Keratinocyte (primary cell): ENCODE data around the gene RAET1G. TPM values are rescaled to one million over a fixed set of nuclear protein-coding genes. Genes with fewer than 3 reads are reported as not detected.

Experiments used
- DNase-seq: peaks from one replicate; pipeline ENCODE4 v3.0.0-alpha.2; 2011; ENCODE audit warnings: low read depth, missing footprints, low spot score
- FAIRE-seq: peaks from 2 replicates; lab custom pipeline; 2011; peaks lifted over from hg19 to GRCh38; lab: Jason Lieb, UNC
- H2AFZ ChIP-seq: 2 replicates; pipeline ENCODE4 v1.6.0; 2012; ENCODE audit warnings: low read length, control low read depth, inconsistent platforms; ENCODE audit not compliant: control insufficient read depth
- H3K27ac ChIP-seq: 2 replicates; pipeline ENCODE4 v1.5.1; 2011; ENCODE audit warnings: low read length; ENCODE audit not compliant: control insufficient read depth, insufficient read depth
- H3K27me3 ChIP-seq: 3 replicates; pipeline ENCODE4 v1.6.0; 2011; ENCODE audit warnings: low read length; ENCODE audit not compliant: control insufficient read depth, insufficient read depth; ENCODE audit errors: extremely low read depth
- H3K36me3 ChIP-seq, 2 experiments: 2 replicates in 1 of 2; 3 replicates in 1 of 2; pipeline ENCODE4 v1.5.1; 2011; ENCODE audit warnings: low read length in 2 of 2, mild to moderate bottlenecking in 1 of 2; ENCODE audit not compliant: control insufficient read depth in 2 of 2, insufficient read depth in 2 of 2; ENCODE audit errors: extremely low read depth in 1 of 2
- H3K4me1 ChIP-seq: 3 replicates; pipeline ENCODE4 v1.5.1; 2011; ENCODE audit warnings: low read length; ENCODE audit not compliant: control insufficient read depth, insufficient read depth; ENCODE audit errors: extremely low read depth
- H3K4me2 ChIP-seq: 3 replicates; pipeline ENCODE4 v1.6.0; 2011; ENCODE audit warnings: low read depth, low read length; ENCODE audit not compliant: control insufficient read depth, insufficient read depth; ENCODE audit errors: extremely low read depth
- H3K4me3 ChIP-seq, 3 experiments: fragments of 200-600 bp in 1 of 3; sonication (generic) in 1 of 3; 2 replicates in 2 of 3; 3 replicates in 1 of 3; pipeline ENCODE4 v1.5.1; 2011 to 2016; ENCODE audit warnings: low read length in 3 of 3, mild to moderate bottlenecking in 3 of 3, control low read depth in 2 of 3, inconsistent platforms in 1 of 3, low read depth in 1 of 3, mixed read lengths in 1 of 3, mixed run types in 1 of 3, moderate library complexity in 1 of 3; ENCODE audit not compliant: control insufficient read depth in 2 of 3, insufficient read depth in 2 of 3; ENCODE audit errors: extremely low read depth in 1 of 3
- H3K79me2 ChIP-seq: 2 replicates; pipeline ENCODE4 v1.6.0; 2012; ENCODE audit warnings: low read length; ENCODE audit not compliant: control insufficient read depth, insufficient read depth
- H3K9ac ChIP-seq: 3 replicates; pipeline ENCODE4 v1.6.0; 2011; ENCODE audit warnings: low read length; ENCODE audit not compliant: control insufficient read depth, insufficient read depth; ENCODE audit errors: extremely low read depth
- H3K9me1 ChIP-seq: 3 replicates; pipeline ENCODE4 v1.6.0; 2011; ENCODE audit warnings: low read length; ENCODE audit not compliant: control insufficient read depth, insufficient read depth; ENCODE audit errors: extremely low read depth
- H3K9me3 ChIP-seq: 2 replicates; pipeline ENCODE4 v1.5.1; 2012; ENCODE audit warnings: low read depth, low read length; ENCODE audit not compliant: control insufficient read depth
- H4K20me1 ChIP-seq: 3 replicates; pipeline ENCODE4 v1.6.0; 2011; ENCODE audit warnings: low read length; ENCODE audit not compliant: control insufficient read depth, insufficient read depth; ENCODE audit errors: extremely low read depth
- CTCF ChIP-seq, 3 experiments: IDR thresholded peaks in 1 of 3; conservative IDR thresholded peaks in 1 of 3; optimal IDR thresholded peaks in 1 of 3; 2 replicates in 2 of 3; 3 replicates in 1 of 3; pipeline versions ENCODE3 to v1.5.1; 2011; ENCODE audit warnings: low read length in 3 of 3, mild to moderate bottlenecking in 3 of 3, moderate library complexity in 2 of 3, control low read depth in 1 of 3, inconsistent platforms in 1 of 3; ENCODE audit not compliant: insufficient read depth in 2 of 3; ENCODE audit errors: extremely low read depth in 1 of 3
- EZH2 ChIP-seq: IDR thresholded peaks from one replicate; pipeline ENCODE4 v1.6.1; 2012; ENCODE audit warnings: inconsistent platforms, mild to moderate bottlenecking, low read length, moderate library complexity
- dilution Hi-C: fragments of 300-500 bp; cut with MboI; formaldehyde crosslinking; loops from one replicate; pipeline ENCODE4 v1.7.0; 2020; ENCODE audit warnings: low sequenced_read_pairs; ENCODE audit not compliant: extremely low pct_ligation_motif_present
- polyA plus RNA-seq, 5 experiments: library from polyadenylated mRNA; depleted of rRNA in 3 of 5; stranded (reverse) in 3 of 5; stranded (forward) in 1 of 5; unstranded in 1 of 5; fragments of >200 nt; gene quantifications; 1 replicate in 1 of 5; 2 replicates in 3 of 5; 3 replicates in 1 of 5; pipeline versions ENCODE4 v1.2.1 to v1.2.3, GENCODE V29; 2011 to 2012; ENCODE audit warnings: missing spikeins in 2 of 5, low read depth in 1 of 5, low replicate concordance in 1 of 5

The RAET1G gene
- polyA plus RNA-seq, 1 donor (not counting 4 experiments of a cell fraction or from before 2014, with no cell fraction given), result 16.4 TPM

- H4K20me1 ChIP-seq, result no peaks in the 10 kb centered on the region
- H3K4me2 ChIP-seq, result no peak overlapping the region
- no peak overlapping the region for H3K9ac ChIP-seq
- no peak overlapping the region for H2AFZ ChIP-seq
- no peak overlapping the region for H3K4me3 ChIP-seq
- no peaks in the 10 kb centered on the region for H3K79me2 ChIP-seq
- FAIRE-seq, result no peak
- H3K4me1 ChIP-seq, result peaks cover 22% of the 10 kb centered on the region
- DNase-seq, result no peak
- no peaks in the 10 kb centered on the region for H3K9me3 ChIP-seq
- H3K27ac ChIP-seq, result no peak overlapping the region
- no peaks in the 10 kb centered on the region for H3K36me3 ChIP-seq
- H3K27me3 ChIP-seq, result no peaks in the 10 kb centered on the region
- dilution Hi-C loops, result no loop called here
- H3K9me1 ChIP-seq, result no peaks in the 10 kb centered on the region
- TF ChIP-seq EZH2 (no peak), CTCF (optimal IDR thresholded peaks at IDR 0.05 in 1 of 3, IDR thresholded peaks at IDR 0.05 in 1 of 3, conservative IDR thresholded peaks at IDR 0.05 in 1 of 3; ENCODE audit: extremely low read depth in 1 of 3, insufficient read depth in 2 of 3, low read length in 3 of 3) (no peak)
Observed at GRCh38 chr6:149881860-149882259, 41.1 kb downstream of the RAET1G start.

DNA sequence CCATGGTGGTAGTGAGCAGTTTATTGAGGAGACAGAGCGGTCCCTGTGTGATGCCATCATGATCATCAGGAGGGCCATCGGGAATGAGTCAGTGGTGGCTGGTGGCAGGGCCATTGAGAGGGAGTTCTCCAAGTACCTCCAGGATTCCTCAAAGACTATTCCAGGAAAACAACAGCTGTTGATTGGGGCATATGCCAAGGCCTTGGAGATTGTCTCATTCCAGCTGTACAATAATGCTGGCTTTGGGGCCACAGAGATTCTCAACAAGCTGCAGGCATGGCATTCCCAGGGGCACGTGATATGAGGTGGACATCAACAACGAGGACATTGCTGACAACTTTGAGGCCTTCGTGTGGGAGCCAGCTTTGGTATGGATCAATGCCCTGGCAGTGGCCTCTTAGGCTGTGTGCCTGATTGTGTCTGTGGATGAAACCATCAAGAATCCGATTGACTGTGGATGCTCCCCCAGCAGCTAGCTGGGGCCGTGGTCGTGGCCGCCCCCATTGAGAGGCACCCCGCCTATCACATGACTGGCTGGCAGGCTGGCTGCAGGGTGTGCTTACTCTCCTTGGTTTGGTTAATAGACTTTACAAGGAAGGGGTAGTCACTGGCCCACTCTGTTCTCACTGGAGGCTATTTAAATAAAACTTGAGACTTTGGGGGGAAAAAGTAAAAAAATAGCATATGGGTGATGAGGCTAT, 41.7 kb downstream of the RAET1G start:
- FAIRE-seq (no peak), DNase-seq (no peak)
- Histone ChIP-seq H3K9me1 (no peaks in the 10 kb centered on the region), H3K27ac (no peak overlapping the region), H3K36me3 (no peaks in the 10 kb centered on the region), H3K4me2 (no peak overlapping the region), H3K4me1 (peaks cover 17% of the 10 kb centered on the region), H3K9ac (no peak overlapping the region), H4K20me1 (no peaks in the 10 kb centered on the region), H2AFZ (no peak overlapping the region), H3K4me3 (no peak overlapping the region), H3K27me3 (no peaks in the 10 kb centered on the region), H3K9me3 (no peaks in the 10 kb centered on the region), H3K79me2 (no peaks in the 10 kb centered on the region)
- dilution Hi-C loops, result no loop called here
- TF ChIP-seq EZH2 (no peak), CTCF (optimal IDR thresholded peaks at IDR 0.05 in 1 of 3, IDR thresholded peaks at IDR 0.05 in 1 of 3, conservative IDR thresholded peaks at IDR 0.05 in 1 of 3; ENCODE audit: extremely low read depth in 1 of 3, insufficient read depth in 2 of 3, low read length in 3 of 3) (no peak)
